Measurements from ENCODE around the gene GYS2.
A peak's percentile ranks its signal among the peaks of the same experiment; 100 is the strongest.

Gene GYS2

GRCh38 chr12:21558100-21558679, 46.5 kb downstream of the GYS2 start:
- DNase-seq (ENCODE audit: extremely low read depth in 1 of 2, low read depth in 1 of 2) = no peak

GRCh38 chr12:21553329-21553675, 51.3 kb downstream of the GYS2 start:
- DNase-seq (ENCODE audit: extremely low read depth in 1 of 2, low read depth in 1 of 2) = no peak

GRCh38 chr12:21552635-21553328, 51.9 kb downstream of the GYS2 start:
- no peak for DNase-seq (ENCODE audit: extremely low read depth in 1 of 2, low read depth in 1 of 2)

GRCh38 chr12:21551841-21552465, 52.7 kb downstream of the GYS2 start:
- DNase-seq (ENCODE audit: extremely low read depth in 1 of 2, low read depth in 1 of 2) = no peak

- DNase-seq (ENCODE audit: extremely low read depth in 1 of 2, low read depth in 1 of 2) = no peak
These were observed 57.2 kb downstream of the GYS2 start for GRCh38 chr12:21547437-21547836.

- DNase-seq (ENCODE audit: extremely low read depth in 1 of 2, low read depth in 1 of 2) = no peak
These were observed 57.9 kb downstream of the GYS2 start for GRCh38 chr12:21546716-21547115.

- no peak for DNase-seq (ENCODE audit: extremely low read depth in 1 of 2, low read depth in 1 of 2)
These were observed 59.1 kb downstream of the GYS2 start for GRCh38 chr12:21545557-21545956.

- DNase-seq (ENCODE audit: extremely low read depth in 1 of 2, low read depth in 1 of 2) = no peak
These were observed 61.5 kb downstream of the GYS2 start for GRCh38 chr12:21543151-21543550.

GRCh38 chr12:21542403-21542802, 62.2 kb downstream of the GYS2 start:
- no peak for DNase-seq (ENCODE audit: extremely low read depth in 1 of 2, low read depth in 1 of 2)

- DNase-seq (ENCODE audit: extremely low read depth in 1 of 2, low read depth in 1 of 2) = no peak
These were observed 62.9 kb downstream of the GYS2 start for GRCh38 chr12:21541773-21542172.

- no peak for DNase-seq (ENCODE audit: extremely low read depth in 1 of 2, low read depth in 1 of 2)
These were observed 64.8 kb downstream of the GYS2 start for GRCh38 chr12:21539797-21540196.

- no peak for DNase-seq (ENCODE audit: extremely low read depth in 1 of 2, low read depth in 1 of 2)
These were observed 66.5 kb downstream of the GYS2 start for GRCh38 chr12:21538061-21538653.

- no peak for DNase-seq (ENCODE audit: extremely low read depth in 1 of 2, low read depth in 1 of 2)
These were observed 75.2 kb downstream of the GYS2 start for GRCh38 chr12:21529456-21529855.

GRCh38 chr12:21528953-21529352, 75.7 kb downstream of the GYS2 start:
- no peak for DNase-seq (ENCODE audit: extremely low read depth in 1 of 2, low read depth in 1 of 2)

GRCh38 chr12:21527451-21528180, 77.0 kb downstream of the GYS2 start:
- DNase-seq (ENCODE audit: extremely low read depth in 1 of 2, low read depth in 1 of 2) = peak; percentile 46 to 47

- no peak for DNase-seq (ENCODE audit: extremely low read depth in 1 of 2, low read depth in 1 of 2)
These were observed 77.8 kb downstream of the GYS2 start for GRCh38 chr12:21526721-21527345.

- no peak for DNase-seq (ENCODE audit: extremely low read depth in 1 of 2, low read depth in 1 of 2)
These were observed 78.6 kb downstream of the GYS2 start, which contains the start of gene SPX for GRCh38 chr12:21526053-21526452. Gene SPX, plus strand, starts transcription at chr12:21526296. Its CDS starts 177 bp downstream, at chr12:21526473.

- DNase-seq (ENCODE audit: extremely low read depth in 1 of 2, low read depth in 1 of 2) = no peak
These were observed 81.5 kb downstream of the GYS2 start for GRCh38 chr12:21523148-21523547.

- DNase-seq (ENCODE audit: extremely low read depth in 1 of 2, low read depth in 1 of 2) = no peak
These were observed 83.1 kb downstream of the GYS2 start for GRCh38 chr12:21521541-21521940.

GRCh38 chr12:21518451-21518850, 86.2 kb downstream of the GYS2 start:
- no peak for DNase-seq (ENCODE audit: extremely low read depth in 1 of 2, low read depth in 1 of 2)

- no peak for DNase-seq (ENCODE audit: extremely low read depth in 1 of 2, low read depth in 1 of 2)
These were observed 88.4 kb downstream of the GYS2 start for GRCh38 chr12:21516281-21516680.

All from stimulated activated CD8-positive, alpha-beta memory T cell treated with anti-CD3 and anti-CD28 coated beads, Interleukin-7, amount 100 ng/mL, for 48 hours (primary cell).